Hepatocyte (in vitro differentiated cells): Measurements from ENCODE around the gene ARSB. TPM values are rescaled to one million over a fixed set of nuclear protein-coding genes. Genes with fewer than 3 reads are reported as not detected.
A peak's percentile ranks its signal among the peaks of the same experiment; 100 is the strongest.

Experiments used
- DNase-seq: peaks from one replicate; pipeline ENCODE4 v3.0.0-alpha.2; 2016; ENCODE audit warnings: low spot score
- H2AFZ ChIP-seq: fragments of 200-600 bp; sonication (generic); 2 replicates; pipeline ENCODE4 v1.6.0; 2016; ENCODE audit warnings: antibody characterized with exemption, mild to moderate bottlenecking
- H3K27ac ChIP-seq: fragments of 200-600 bp; sonication (generic); 2 replicates; pipeline ENCODE4 v1.5.1; 2016; ENCODE audit warnings: mild to moderate bottlenecking
- H3K27me3 ChIP-seq: fragments of 200-600 bp; sonication (generic); 2 replicates; pipeline ENCODE4 v1.6.1; 2016
- H3K36me3 ChIP-seq: fragments of 200-600 bp; sonication (generic); replicated peaks from 2 replicates; pipeline ENCODE4 v1.5.1; 2016; ENCODE audit warnings: low read depth; ENCODE audit not compliant: insufficient read depth
- H3K4me1 ChIP-seq: fragments of 200-600 bp; sonication (generic); 2 replicates; pipeline ENCODE4 v1.5.1; 2016; ENCODE audit warnings: mild to moderate bottlenecking, moderate library complexity; ENCODE audit not compliant: insufficient read depth
- H3K4me2 ChIP-seq: fragments of 200-600 bp; sonication (generic); 2 replicates; pipeline ENCODE4 v1.6.0; 2016
- H3K4me3 ChIP-seq: fragments of 200-600 bp; sonication (generic); 2 replicates; pipeline ENCODE4 v1.5.1; 2016; ENCODE audit warnings: mild to moderate bottlenecking
- H3K79me2 ChIP-seq: fragments of 200-600 bp; sonication (generic); 2 replicates; pipeline ENCODE4 v1.6.0; 2017; ENCODE audit warnings: mild to moderate bottlenecking
- H3K9me2 ChIP-seq: fragments of 200-600 bp; sonication (generic); replicated peaks from 2 replicates; pipeline ENCODE4 v1.6.0; 2017; ENCODE audit warnings: mild to moderate bottlenecking; ENCODE audit not compliant: insufficient read depth
- H3K9me3 ChIP-seq: fragments of 200-600 bp; sonication (generic); 2 replicates; pipeline ENCODE4 v1.5.1; 2016; ENCODE audit warnings: low read depth, mild to moderate bottlenecking
- H4K20me1 ChIP-seq: fragments of 200-600 bp; sonication (generic); 2 replicates; pipeline ENCODE4 v1.6.0; 2016; ENCODE audit warnings: mild to moderate bottlenecking; ENCODE audit not compliant: insufficient read depth, poor library complexity, severe bottlenecking
- CTCF ChIP-seq: fragments of 200-600 bp; sonication (generic); IDR thresholded peaks from 2 replicates; pipeline ENCODE4 v1.5.1; 2016; ENCODE audit warnings: antibody characterized with exemption, mild to moderate bottlenecking; ENCODE audit not compliant: poor library complexity
- EZH2 ChIP-seq: fragments of 200-600 bp; sonication (generic); IDR thresholded peaks from 2 replicates; pipeline ENCODE4 v1.6.1; 2016; ENCODE audit warnings: antibody characterized with exemption, mild to moderate bottlenecking, borderline replicate concordance
- EZH2phosphoT487 ChIP-seq: fragments of 200-600 bp; sonication (generic); IDR thresholded peaks from one replicate; pipeline ENCODE4 v1.6.1; 2018; ENCODE audit warnings: antibody characterized with exemption, mild to moderate bottlenecking, low read depth, moderate library complexity; ENCODE audit not compliant: unreplicated experiment, severe bottlenecking
- WGBS: methylation state at CpG from one replicate; pipeline ENCODE4 v1.1.6; 2016; ENCODE audit warnings: low lambda C conversion rate; ENCODE audit errors: missing lambda C conversion rate; 5-methylcytosine and 5-hydroxymethylcytosine counted together
- polyA plus RNA-seq: library from polyadenylated mRNA; unstranded; fragments of >200 nt; fragmentation: Nextera tagmentation; extraction: Ambion mirVana; gene quantifications from 2 replicates; pipeline ENCODE4 v1.2.1, GENCODE V29; 2016
- total RNA-seq: library from RNA; depleted of rRNA; stranded (reverse); fragments of >200 nt; gene quantifications from 2 replicates; pipeline ENCODE4 v1.2.3, GENCODE V29; 2014

Gene ARSB
- total and polyA plus RNA-seq, 2 experiments from 2014 or later: 13.5 to 19.8 TPM

- Histone ChIP-seq H3K27me3 (no peaks in the 10 kb centered on the region), H3K4me3 (no peak overlapping the region), H3K9me3 (no peaks in the 10 kb centered on the region), H4K20me1 (no peaks in the 10 kb centered on the region), H3K4me1 (peaks cover under 1% of the 10 kb centered on the region), H3K79me2 (no peaks in the 10 kb centered on the region), H2AFZ (no peak overlapping the region), H3K27ac (no peak overlapping the region), H3K9me2 (no peaks in the 10 kb centered on the region), H3K36me3 (no peaks in the 10 kb centered on the region), H3K4me2 (no peak overlapping the region)
- WGBS: 93% methylated on average over 3 of the region's 3 CpGs
- no peak for DNase-seq
- TF ChIP-seq EZH2phosphoT487: no peak
- no peak for TF ChIP-seq EZH2
- no peak for TF ChIP-seq CTCF
These were observed 168.9 kb downstream of the ARSB start for GRCh38 chr5:78816143-78816765.

- Histone ChIP-seq H3K36me3 (no peaks in the 10 kb centered on the region), H3K9me2 (no peaks in the 10 kb centered on the region)
- WGBS: 64% methylated on average over 2 of the region's 2 CpGs
These were observed 171.1 kb downstream of the ARSB start for GRCh38 chr5:78813906-78814530.

GRCh38 chr5:78813286-78813685 lies 171.8 kb downstream of the ARSB start:
- Histone ChIP-seq H3K9me3 (no peaks in the 10 kb centered on the region), H3K4me2 (no peak overlapping the region), H4K20me1 (no peaks in the 10 kb centered on the region), H3K27me3 (no peaks in the 10 kb centered on the region), H3K4me3 (no peak overlapping the region), H3K4me1 (peaks cover 7% of the 10 kb centered on the region), H3K9me2 (no peaks in the 10 kb centered on the region), H3K79me2 (no peaks in the 10 kb centered on the region), H3K27ac (no peak overlapping the region), H2AFZ (no peak overlapping the region), H3K36me3 (no peaks in the 10 kb centered on the region)
- TF ChIP-seq EZH2phosphoT487 (no peak), EZH2 (no peak), CTCF (no peak)
- 100% methylated on average over 1 of the region's 1 CpG for WGBS
- no peak for DNase-seq

More at GRCh38 chr5:78813906-78814530, 171.1 kb downstream of the ARSB start:
- Histone ChIP-seq H2AFZ (no peak overlapping the region), H3K79me2 (no peaks in the 10 kb centered on the region), H3K27me3 (no peaks in the 10 kb centered on the region), H3K27ac (peak overlapping the region; percentile 35), H3K4me3 (no peak overlapping the region), H3K4me2 (no peak overlapping the region), H4K20me1 (no peaks in the 10 kb centered on the region), H3K4me1 (peaks cover 7% of the 10 kb centered on the region), H3K9me3 (no peaks in the 10 kb centered on the region)
- TF ChIP-seq EZH2phosphoT487 (no peak), CTCF (no peak), EZH2 (no peak)
- no peak for DNase-seq
